Neural crest cell (in vitro differentiated cells): ENCODE data around the gene MALAT1. TPM values are rescaled to one million over a fixed set of nuclear protein-coding genes. Genes with fewer than 3 reads are reported as not detected.

Experiments
- DNase-seq: peaks from one replicate; pipeline ENCODE4 v3.0.0; 2021; ENCODE audit warnings: low read depth, mixed read lengths, low spot score
- H3K27ac Mint-ChIP-seq: one replicate; pipeline ENCODE4 v1.8.0; 2021; ENCODE audit warnings: mild to moderate bottlenecking, mixed read lengths; ENCODE audit not compliant: unreplicated experiment
- H3K27me3 Mint-ChIP-seq: 2 replicates; pipeline ENCODE4 v1.8.0; 2021; ENCODE audit warnings: low read depth, mild to moderate bottlenecking, mixed read lengths
- H3K36me3 Mint-ChIP-seq: 2 replicates; pipeline ENCODE4 v1.8.0; 2021; ENCODE audit warnings: low read depth, mild to moderate bottlenecking, mixed read lengths
- H3K4me1 Mint-ChIP-seq: 2 replicates; pipeline ENCODE4 v1.8.0; 2021; ENCODE audit warnings: mixed read lengths
- H3K4me3 Mint-ChIP-seq: one replicate; pipeline ENCODE4 v1.8.0; 2021; ENCODE audit warnings: mild to moderate bottlenecking, mixed read lengths
- H3K9me3 Mint-ChIP-seq: 2 replicates; pipeline ENCODE4 v1.8.0; 2021; ENCODE audit warnings: mixed read lengths
- total RNA-seq: library from RNA; stranded (reverse); gene quantifications from 2 replicates; pipeline ENCODE4 v1.2.1, GENCODE V29; 2021
- TF ChIP-seq, protein P1 (sequence below): fragments of 200-600 bp; sonication (generic); conservative IDR thresholded peaks from 2 replicates; pipeline ENCODE4 v1.5.0; 2021; ENCODE audit warnings: antibody characterized with exemption, mild to moderate bottlenecking

MALAT1 gene
- total RNA-seq, 1 donor from 2014 or later: 5,409 TPM

DNA sequence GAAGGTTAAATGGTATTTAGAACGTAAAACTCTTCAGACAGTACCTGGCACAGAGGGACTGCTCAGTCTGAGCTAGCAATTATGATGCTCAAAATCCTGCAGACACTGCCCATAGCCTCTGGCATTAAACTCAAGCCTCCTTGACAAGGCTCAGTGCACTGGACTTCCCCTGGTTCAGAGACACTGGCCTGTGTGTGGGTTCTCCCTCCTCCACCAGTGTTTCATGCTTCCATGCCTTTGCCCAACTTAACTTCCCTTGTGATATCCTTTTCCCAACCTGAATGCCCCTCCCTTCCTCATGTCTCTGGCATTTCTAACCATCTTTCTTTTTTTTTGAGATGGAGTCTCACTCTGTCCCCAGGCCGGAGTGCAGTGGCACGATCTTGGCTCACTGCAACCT, 50.3 kb downstream of the MALAT1 start:
- H3K4me3 Mint-ChIP-seq: no peak overlapping the region
- TF ChIP-seq, protein P1, sequence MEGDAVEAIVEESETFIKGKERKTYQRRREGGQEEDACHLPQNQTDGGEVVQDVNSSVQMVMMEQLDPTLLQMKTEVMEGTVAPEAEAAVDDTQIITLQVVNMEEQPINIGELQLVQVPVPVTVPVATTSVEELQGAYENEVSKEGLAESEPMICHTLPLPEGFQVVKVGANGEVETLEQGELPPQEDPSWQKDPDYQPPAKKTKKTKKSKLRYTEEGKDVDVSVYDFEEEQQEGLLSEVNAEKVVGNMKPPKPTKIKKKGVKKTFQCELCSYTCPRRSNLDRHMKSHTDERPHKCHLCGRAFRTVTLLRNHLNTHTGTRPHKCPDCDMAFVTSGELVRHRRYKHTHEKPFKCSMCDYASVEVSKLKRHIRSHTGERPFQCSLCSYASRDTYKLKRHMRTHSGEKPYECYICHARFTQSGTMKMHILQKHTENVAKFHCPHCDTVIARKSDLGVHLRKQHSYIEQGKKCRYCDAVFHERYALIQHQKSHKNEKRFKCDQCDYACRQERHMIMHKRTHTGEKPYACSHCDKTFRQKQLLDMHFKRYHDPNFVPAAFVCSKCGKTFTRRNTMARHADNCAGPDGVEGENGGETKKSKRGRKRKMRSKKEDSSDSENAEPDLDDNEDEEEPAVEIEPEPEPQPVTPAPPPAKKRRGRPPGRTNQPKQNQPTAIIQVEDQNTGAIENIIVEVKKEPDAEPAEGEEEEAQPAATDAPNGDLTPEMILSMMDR: no peak
- H3K9me3 Mint-ChIP-seq: no peaks in the 10 kb centered on the region
- H3K27me3 Mint-ChIP-seq: peaks cover 61% of the 10 kb centered on the region
- peaks cover 32% of the 10 kb centered on the region for H3K4me1 Mint-ChIP-seq
- DNase-seq: no peak
- H3K36me3 Mint-ChIP-seq: no peaks in the 10 kb centered on the region
- no peak overlapping the region for H3K27ac Mint-ChIP-seq

DNA sequence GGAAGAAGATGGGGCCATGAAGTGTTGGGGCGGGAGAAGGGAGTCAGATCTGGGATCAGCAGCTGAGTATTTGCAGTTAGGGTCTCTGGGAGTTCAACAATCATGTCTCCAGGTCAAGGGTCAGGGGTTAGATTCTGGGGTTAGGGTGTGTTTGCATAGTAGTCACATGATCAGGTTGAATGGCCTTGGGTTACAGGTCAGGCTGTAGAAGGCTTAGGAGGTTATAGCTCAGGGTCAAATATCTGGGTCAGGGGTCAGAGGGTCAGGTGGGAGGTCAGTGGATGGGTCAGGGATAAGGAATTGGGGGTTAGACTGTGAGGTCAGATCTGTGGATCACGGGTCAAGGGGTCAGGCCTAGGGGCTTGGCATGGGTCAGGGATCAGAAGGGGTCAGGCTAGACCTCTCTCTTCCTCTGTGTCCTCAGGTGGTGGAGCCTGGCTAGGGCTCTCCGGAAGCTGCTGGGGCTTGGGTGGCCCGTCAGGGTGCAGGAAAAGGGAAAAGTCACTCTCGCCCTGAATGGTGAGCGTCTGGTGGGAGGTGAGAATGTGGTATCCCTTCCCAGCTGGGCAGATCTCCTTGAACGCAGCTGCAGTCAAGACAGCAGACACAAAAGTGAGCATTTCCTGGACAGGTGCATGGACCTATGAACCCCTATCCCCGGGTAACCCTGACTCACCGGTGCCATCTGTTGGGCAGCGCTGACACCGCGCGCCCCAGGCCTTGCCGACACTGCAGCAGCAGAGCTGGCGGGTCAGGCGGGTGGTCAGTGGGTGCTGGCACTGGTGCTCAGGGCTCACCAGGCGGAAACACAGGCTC, 52.9 kb downstream of the MALAT1 start:
- Mint-ChIP-seq H3K36me3 (no peaks in the 10 kb centered on the region), H3K27ac (no peak overlapping the region), H3K9me3 (no peaks in the 10 kb centered on the region), H3K4me1 (peaks cover 46% of the 10 kb centered on the region), H3K27me3 (peaks cover 50% of the 10 kb centered on the region), H3K4me3 (peak overlapping the region; percentile 73)
- no peak for DNase-seq
- TF ChIP-seq, protein P1: peak; percentile 51

DNA sequence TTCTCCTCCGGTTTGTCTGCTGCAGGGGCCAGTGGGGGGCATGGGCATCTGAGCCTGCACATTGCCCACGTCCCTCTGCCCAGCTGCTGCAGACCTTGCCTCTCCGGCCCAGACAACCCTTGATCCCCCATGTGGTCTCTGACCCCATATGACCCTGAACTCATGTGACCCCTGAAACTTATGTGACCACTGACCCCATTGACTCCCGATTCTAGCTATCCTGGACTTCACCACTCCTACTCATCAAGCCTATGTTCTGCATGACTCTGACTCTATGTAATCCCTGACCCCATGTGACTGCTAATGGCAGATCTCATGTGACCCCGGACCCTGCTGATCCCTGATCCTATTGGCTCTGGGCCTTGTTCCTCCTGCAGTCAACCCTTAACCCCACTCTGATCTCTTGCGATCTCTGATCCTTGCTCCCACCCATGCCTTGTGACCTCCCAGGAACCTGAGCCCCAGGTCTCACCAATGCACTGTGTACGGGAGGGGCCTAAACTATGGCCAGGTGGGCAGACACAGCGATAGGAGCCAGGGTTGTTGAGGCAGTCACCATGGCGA, 53.6 kb downstream of the MALAT1 start:
- Mint-ChIP-seq H3K4me1 (peaks cover 51% of the 10 kb centered on the region), H3K27ac (no peak overlapping the region), H3K27me3 (peaks cover 52% of the 10 kb centered on the region), H3K36me3 (no peaks in the 10 kb centered on the region), H3K9me3 (no peaks in the 10 kb centered on the region), H3K4me3 (peak overlapping the region; percentile 73)
- TF ChIP-seq, protein P1: no peak
- DNase-seq: no peak

DNA sequence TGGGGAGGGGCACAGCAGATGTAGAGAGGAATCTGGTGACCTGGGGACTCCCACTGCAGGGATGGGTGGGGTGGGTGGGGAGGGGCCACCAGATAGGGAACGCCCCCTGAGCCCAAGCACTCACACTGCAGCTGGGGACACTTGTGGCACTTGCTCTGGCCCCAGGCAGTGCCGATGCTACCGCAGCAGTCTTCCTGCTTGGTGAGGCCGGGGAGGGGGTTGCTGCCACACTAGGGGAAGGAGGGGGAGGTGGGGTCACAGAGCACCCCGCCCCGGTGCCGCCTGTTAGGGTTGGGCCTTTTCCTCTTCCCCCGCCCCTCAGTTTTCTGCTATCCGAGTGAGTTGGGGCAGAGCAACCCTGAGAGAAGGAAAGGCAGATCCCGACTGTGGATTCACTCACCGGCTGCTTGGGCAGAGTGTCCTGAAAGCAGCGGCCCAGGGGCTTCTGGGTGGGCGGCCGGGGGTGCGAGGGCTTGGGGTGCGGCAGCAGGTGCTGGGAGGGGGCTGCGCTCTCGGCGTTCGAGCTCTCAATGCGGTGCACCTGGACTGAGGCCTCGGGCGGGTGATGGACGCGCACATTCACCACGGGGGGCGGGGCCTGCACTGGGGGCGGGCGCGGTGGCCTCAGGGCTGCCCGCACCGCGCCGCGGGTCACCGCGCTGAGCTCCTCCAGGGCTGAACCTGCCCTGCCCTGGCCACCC, 54.6 kb downstream of the MALAT1 start:
- TF ChIP-seq, protein P1: no peak
- no peak overlapping the region for H3K4me3 Mint-ChIP-seq
- H3K4me1 Mint-ChIP-seq: peaks cover 47% of the 10 kb centered on the region
- DNase-seq: no peak
- H3K9me3 Mint-ChIP-seq: no peaks in the 10 kb centered on the region
- H3K27me3 Mint-ChIP-seq: peaks cover 45% of the 10 kb centered on the region
- H3K36me3 Mint-ChIP-seq: no peaks in the 10 kb centered on the region
- H3K27ac Mint-ChIP-seq: no peak overlapping the region

DNA sequence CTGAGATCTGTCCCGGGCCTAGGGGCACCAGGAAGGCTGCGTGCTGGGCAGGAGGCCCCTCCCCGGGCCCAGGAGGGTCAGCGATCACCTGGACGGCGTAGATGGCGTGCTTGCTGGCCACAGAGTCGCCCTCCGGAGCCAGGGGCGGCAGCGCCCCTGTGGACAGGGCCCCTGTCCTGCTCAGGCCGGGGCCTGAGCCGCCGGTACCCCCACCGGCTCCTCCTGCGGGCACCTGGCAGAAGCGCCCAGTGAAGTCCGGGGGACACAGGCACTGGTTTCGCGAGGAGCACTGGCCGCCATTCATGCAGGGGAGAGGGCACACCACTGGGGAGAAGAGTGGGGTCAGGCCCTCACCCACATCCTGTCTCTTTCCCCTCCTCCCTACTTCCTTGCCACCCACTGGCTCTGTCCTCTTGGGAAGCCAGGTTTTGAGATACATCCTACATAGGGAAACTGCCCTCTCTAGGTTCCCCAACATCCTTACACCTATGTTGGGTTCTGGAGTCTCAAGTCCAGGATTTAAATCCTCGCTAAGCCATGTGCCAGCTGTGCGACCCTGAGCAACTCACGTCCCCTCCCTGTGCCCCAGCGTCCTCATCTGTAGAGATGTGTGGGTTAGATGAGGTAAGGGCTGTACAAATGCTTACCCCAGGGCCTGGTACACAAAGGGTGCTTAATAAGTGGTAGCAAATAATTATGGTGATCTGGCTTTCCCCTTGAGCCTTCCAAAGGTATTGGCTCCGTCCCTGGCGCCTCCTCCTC, 55.4 kb downstream of the MALAT1 start:
- no peak for DNase-seq
- H3K36me3 Mint-ChIP-seq: no peaks in the 10 kb centered on the region
- H3K4me3 Mint-ChIP-seq: no peak overlapping the region
- no peaks in the 10 kb centered on the region for H3K9me3 Mint-ChIP-seq
- H3K4me1 Mint-ChIP-seq: peaks cover 47% of the 10 kb centered on the region
- TF ChIP-seq, protein P1: no peak
- H3K27me3 Mint-ChIP-seq: peaks cover 37% of the 10 kb centered on the region
- no peak overlapping the region for H3K27ac Mint-ChIP-seq
